Stimulated activated naive CD8-positive, alpha-beta T cell treated with anti-CD3 and anti-CD28 coated beads, Interleukin-15, Interleukin-2, amounts not matched to agents 100 ng/mL and 50 ng/mL, for 24 hours (primary cell): ENCODE measurements around the gene QSOX1.

Experiments
- H3K27ac Mint-ChIP-seq: one replicate; pipeline ENCODE4 v1.8.0; 2021; ENCODE audit warnings: mild to moderate bottlenecking, mixed read lengths
- H3K27me3 Mint-ChIP-seq: one replicate; pipeline ENCODE4 v1.8.0; 2021; ENCODE audit warnings: mixed read lengths
- H3K36me3 Mint-ChIP-seq: one replicate; pipeline ENCODE4 v1.8.0; 2021; ENCODE audit warnings: low read depth, mixed read lengths
- H3K4me1 Mint-ChIP-seq: one replicate; pipeline ENCODE4 v1.8.0; 2021; ENCODE audit warnings: low read depth, mixed read lengths
- H3K4me3 Mint-ChIP-seq: one replicate; pipeline ENCODE4 v1.8.0; 2021; ENCODE audit warnings: mild to moderate bottlenecking, mixed read lengths
- H3K9me3 Mint-ChIP-seq: one replicate; pipeline ENCODE4 v1.8.0; 2021; ENCODE audit warnings: mixed read lengths

QSOX1 gene

GRCh38 chr1:180218806-180219765 lies 64.4 kb downstream of the QSOX1 start:
- Mint-ChIP-seq H3K9me3 (no peaks in the 10 kb centered on the region), H3K36me3 (no peaks in the 10 kb centered on the region), H3K27ac (no peak overlapping the region), H3K4me1 (no peaks in the 10 kb centered on the region), H3K27me3 (peaks cover 21% of the 10 kb centered on the region), H3K4me3 (no peak overlapping the region)

- Mint-ChIP-seq H3K36me3 (no peaks in the 10 kb centered on the region), H3K4me3 (no peak overlapping the region)
These were observed 65.1 kb downstream of the QSOX1 start for GRCh38 chr1:180219776-180220175.

GRCh38 chr1:180221462-180221861 lies 66.8 kb downstream of the QSOX1 start:
- peaks cover 44% of the 10 kb centered on the region for H3K27me3 Mint-ChIP-seq
- H3K27ac Mint-ChIP-seq, result no peak overlapping the region
- no peaks in the 10 kb centered on the region for H3K36me3 Mint-ChIP-seq
- no peaks in the 10 kb centered on the region for H3K4me1 Mint-ChIP-seq
- no peak overlapping the region for H3K4me3 Mint-ChIP-seq
- H3K9me3 Mint-ChIP-seq, result no peaks in the 10 kb centered on the region

More at GRCh38 chr1:180219776-180220175, 65.1 kb downstream of the QSOX1 start:
- Mint-ChIP-seq H3K27ac (no peak overlapping the region), H3K9me3 (no peaks in the 10 kb centered on the region), H3K27me3 (peaks cover 28% of the 10 kb centered on the region), H3K4me1 (no peaks in the 10 kb centered on the region)

- no peaks in the 10 kb centered on the region for H3K36me3 Mint-ChIP-seq
- peaks cover 66% of the 10 kb centered on the region for H3K27me3 Mint-ChIP-seq
- H3K9me3 Mint-ChIP-seq, result no peaks in the 10 kb centered on the region
- peaks cover 8% of the 10 kb centered on the region for H3K4me1 Mint-ChIP-seq
- H3K4me3 Mint-ChIP-seq, result no peak overlapping the region
- H3K27ac Mint-ChIP-seq, result no peak overlapping the region
These were observed 70.2 kb downstream of the QSOX1 start for GRCh38 chr1:180224902-180225301.

- peaks cover 66% of the 10 kb centered on the region for H3K27me3 Mint-ChIP-seq
- H3K9me3 Mint-ChIP-seq, result no peaks in the 10 kb centered on the region
- peaks cover 8% of the 10 kb centered on the region for H3K4me1 Mint-ChIP-seq
- no peaks in the 10 kb centered on the region for H3K36me3 Mint-ChIP-seq
- no peak overlapping the region for H3K4me3 Mint-ChIP-seq
- H3K27ac Mint-ChIP-seq, result no peak overlapping the region
These were observed 70.7 kb downstream of the QSOX1 start for GRCh38 chr1:180225403-180225802.

- peaks cover 78% of the 10 kb centered on the region for H3K27me3 Mint-ChIP-seq
- no peak overlapping the region for H3K27ac Mint-ChIP-seq
- H3K36me3 Mint-ChIP-seq, result no peaks in the 10 kb centered on the region
- H3K4me3 Mint-ChIP-seq, result peak overlapping the region; percentile 60
- H3K4me1 Mint-ChIP-seq, result peaks cover 17% of the 10 kb centered on the region
- no peaks in the 10 kb centered on the region for H3K9me3 Mint-ChIP-seq
These were observed 73.4 kb downstream of the QSOX1 start for GRCh38 chr1:180227861-180228647.

GRCh38 chr1:180228648-180229482 lies 74.2 kb downstream of the QSOX1 start:
- Mint-ChIP-seq H3K27me3 (peaks cover 78% of the 10 kb centered on the region), H3K27ac (no peak overlapping the region), H3K4me3 (peak overlapping the region; percentile 60), H3K4me1 (peaks cover 21% of the 10 kb centered on the region), H3K9me3 (no peaks in the 10 kb centered on the region), H3K36me3 (no peaks in the 10 kb centered on the region)

GRCh38 chr1:180229483-180230415 lies 75.1 kb downstream of the QSOX1 start, which contains the start of gene LHX4:
LHX4 (plus strand) TSS chr1:180230264; CDS start chr1:180230530, 266 bp downstream.
- Mint-ChIP-seq H3K9me3 (no peaks in the 10 kb centered on the region), H3K27ac (no peak within 1 kb of the TSS), H3K27me3 (peaks cover 78% of the 10 kb centered on the region), H3K36me3 (no peaks in the 10 kb centered on the region), H3K4me3 (peak within 1 kb of the TSS; percentile 73), H3K4me1 (peaks cover 29% of the 10 kb centered on the region)

- peaks cover 32% of the 10 kb centered on the region for H3K4me1 Mint-ChIP-seq
- H3K4me3 Mint-ChIP-seq, result peak overlapping the region; percentile 73
- peaks cover 76% of the 10 kb centered on the region for H3K27me3 Mint-ChIP-seq
- H3K27ac Mint-ChIP-seq, result no peak overlapping the region
- H3K36me3 Mint-ChIP-seq, result no peaks in the 10 kb centered on the region
- no peaks in the 10 kb centered on the region for H3K9me3 Mint-ChIP-seq
These were observed 75.7 kb downstream of the QSOX1 start for GRCh38 chr1:180230416-180230790.

GRCh38 chr1:180230791-180231505 lies 76.3 kb downstream of the QSOX1 start:
- peaks cover 76% of the 10 kb centered on the region for H3K27me3 Mint-ChIP-seq
- H3K27ac Mint-ChIP-seq, result no peak overlapping the region
- peaks cover 32% of the 10 kb centered on the region for H3K4me1 Mint-ChIP-seq
- H3K9me3 Mint-ChIP-seq, result no peaks in the 10 kb centered on the region
- H3K4me3 Mint-ChIP-seq, result peak overlapping the region; percentile 73
- no peaks in the 10 kb centered on the region for H3K36me3 Mint-ChIP-seq

GRCh38 chr1:180231506-180231921 lies 76.8 kb downstream of the QSOX1 start:
- no peaks in the 10 kb centered on the region for H3K36me3 Mint-ChIP-seq
- H3K27ac Mint-ChIP-seq, result no peak overlapping the region
- H3K4me1 Mint-ChIP-seq, result peaks cover 33% of the 10 kb centered on the region
- H3K27me3 Mint-ChIP-seq, result peaks cover 78% of the 10 kb centered on the region
- no peaks in the 10 kb centered on the region for H3K9me3 Mint-ChIP-seq
- H3K4me3 Mint-ChIP-seq, result peak overlapping the region; percentile 73

- Mint-ChIP-seq H3K4me3 (peak overlapping the region; percentile 73), H3K4me1 (peaks cover 36% of the 10 kb centered on the region), H3K27me3 (peaks cover 78% of the 10 kb centered on the region), H3K27ac (no peak overlapping the region), H3K36me3 (no peaks in the 10 kb centered on the region), H3K9me3 (no peaks in the 10 kb centered on the region)
These were observed 77.3 kb downstream of the QSOX1 start for GRCh38 chr1:180231936-180232335.

GRCh38 chr1:180232521-180233043 lies 77.9 kb downstream of the QSOX1 start:
- H3K27ac Mint-ChIP-seq, result no peak overlapping the region
- no peaks in the 10 kb centered on the region for H3K36me3 Mint-ChIP-seq
- H3K4me3 Mint-ChIP-seq, result no peak overlapping the region
- no peaks in the 10 kb centered on the region for H3K9me3 Mint-ChIP-seq
- peaks cover 36% of the 10 kb centered on the region for H3K4me1 Mint-ChIP-seq
- H3K27me3 Mint-ChIP-seq, result peaks cover 80% of the 10 kb centered on the region
